Type B pancreatic cell (in vitro differentiated cells): ENCODE data around the gene CPN2. TPM values are rescaled to one million over a fixed set of nuclear protein-coding genes. Genes with fewer than 3 reads are reported as not detected.

ENCODE experiments used
- DNase-seq: peaks from one replicate; pipeline ENCODE4 v3.0.0; 2021; ENCODE audit warnings: mixed read lengths; ENCODE audit not compliant: unreplicated experiment; ENCODE audit errors: extremely low spot score
- H3K27ac Mint-ChIP-seq: 2 replicates; pipeline ENCODE4 v1.8.0; 2021; ENCODE audit warnings: mild to moderate bottlenecking, mixed read lengths
- H3K27me3 Mint-ChIP-seq: 2 replicates; pipeline ENCODE4 v1.8.0; 2021; ENCODE audit warnings: mixed read lengths
- H3K36me3 Mint-ChIP-seq: 2 replicates; pipeline ENCODE4 v1.8.0; 2021; ENCODE audit warnings: mixed read lengths
- H3K4me1 Mint-ChIP-seq: one replicate; pipeline ENCODE4 v1.8.0; 2021; ENCODE audit warnings: mixed read lengths; ENCODE audit not compliant: unreplicated experiment
- H3K4me3 Mint-ChIP-seq: 2 replicates; pipeline ENCODE4 v1.8.0; 2021; ENCODE audit warnings: mild to moderate bottlenecking, mixed read lengths
- H3K9me3 Mint-ChIP-seq: 2 replicates; pipeline ENCODE4 v1.8.0; 2021; ENCODE audit warnings: mixed read lengths
- total RNA-seq: library from RNA; stranded (reverse); gene quantifications from 2 replicates; pipeline ENCODE4 v1.2.1, GENCODE V29; 2021; ENCODE audit warnings: low replicate concordance
- TF ChIP-seq, protein P1 (sequence below): fragments of 200-600 bp; sonication (generic); conservative IDR thresholded peaks from 2 replicates; pipeline ENCODE4 v1.5.0; 2021; ENCODE audit warnings: antibody characterized with exemption, mild to moderate bottlenecking

Gene CPN2
- total RNA-seq, 1 donor from 2014 or later, result not detected

DNA sequence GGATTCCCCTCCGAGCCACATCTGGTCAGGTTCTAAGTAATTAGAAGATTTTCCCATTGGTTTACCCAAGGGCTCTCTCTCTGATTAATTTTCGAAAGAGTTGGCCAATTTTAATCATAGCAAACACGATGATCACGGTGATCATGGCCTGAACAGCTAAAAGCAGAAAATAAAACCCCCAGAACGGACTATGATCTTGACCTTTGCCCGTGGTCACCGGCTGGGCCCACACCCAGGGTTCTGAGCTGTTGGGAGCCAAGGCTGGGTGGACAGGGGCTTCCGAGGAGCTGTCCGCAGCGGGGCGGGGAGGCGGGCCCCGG lies 45.4 kb upstream of the CPN2 start:
- Mint-ChIP-seq H3K9me3 (peaks cover under 1% of the 10 kb centered on the region), H3K27me3 (peaks cover 10% of the 10 kb centered on the region), H3K27ac (no peak overlapping the region), H3K4me1 (peaks cover 18% of the 10 kb centered on the region), H3K4me3 (no peak overlapping the region), H3K36me3 (no peaks in the 10 kb centered on the region)
- no peak for DNase-seq
- TF ChIP-seq, protein P1, sequence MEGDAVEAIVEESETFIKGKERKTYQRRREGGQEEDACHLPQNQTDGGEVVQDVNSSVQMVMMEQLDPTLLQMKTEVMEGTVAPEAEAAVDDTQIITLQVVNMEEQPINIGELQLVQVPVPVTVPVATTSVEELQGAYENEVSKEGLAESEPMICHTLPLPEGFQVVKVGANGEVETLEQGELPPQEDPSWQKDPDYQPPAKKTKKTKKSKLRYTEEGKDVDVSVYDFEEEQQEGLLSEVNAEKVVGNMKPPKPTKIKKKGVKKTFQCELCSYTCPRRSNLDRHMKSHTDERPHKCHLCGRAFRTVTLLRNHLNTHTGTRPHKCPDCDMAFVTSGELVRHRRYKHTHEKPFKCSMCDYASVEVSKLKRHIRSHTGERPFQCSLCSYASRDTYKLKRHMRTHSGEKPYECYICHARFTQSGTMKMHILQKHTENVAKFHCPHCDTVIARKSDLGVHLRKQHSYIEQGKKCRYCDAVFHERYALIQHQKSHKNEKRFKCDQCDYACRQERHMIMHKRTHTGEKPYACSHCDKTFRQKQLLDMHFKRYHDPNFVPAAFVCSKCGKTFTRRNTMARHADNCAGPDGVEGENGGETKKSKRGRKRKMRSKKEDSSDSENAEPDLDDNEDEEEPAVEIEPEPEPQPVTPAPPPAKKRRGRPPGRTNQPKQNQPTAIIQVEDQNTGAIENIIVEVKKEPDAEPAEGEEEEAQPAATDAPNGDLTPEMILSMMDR, result no peak

DNA sequence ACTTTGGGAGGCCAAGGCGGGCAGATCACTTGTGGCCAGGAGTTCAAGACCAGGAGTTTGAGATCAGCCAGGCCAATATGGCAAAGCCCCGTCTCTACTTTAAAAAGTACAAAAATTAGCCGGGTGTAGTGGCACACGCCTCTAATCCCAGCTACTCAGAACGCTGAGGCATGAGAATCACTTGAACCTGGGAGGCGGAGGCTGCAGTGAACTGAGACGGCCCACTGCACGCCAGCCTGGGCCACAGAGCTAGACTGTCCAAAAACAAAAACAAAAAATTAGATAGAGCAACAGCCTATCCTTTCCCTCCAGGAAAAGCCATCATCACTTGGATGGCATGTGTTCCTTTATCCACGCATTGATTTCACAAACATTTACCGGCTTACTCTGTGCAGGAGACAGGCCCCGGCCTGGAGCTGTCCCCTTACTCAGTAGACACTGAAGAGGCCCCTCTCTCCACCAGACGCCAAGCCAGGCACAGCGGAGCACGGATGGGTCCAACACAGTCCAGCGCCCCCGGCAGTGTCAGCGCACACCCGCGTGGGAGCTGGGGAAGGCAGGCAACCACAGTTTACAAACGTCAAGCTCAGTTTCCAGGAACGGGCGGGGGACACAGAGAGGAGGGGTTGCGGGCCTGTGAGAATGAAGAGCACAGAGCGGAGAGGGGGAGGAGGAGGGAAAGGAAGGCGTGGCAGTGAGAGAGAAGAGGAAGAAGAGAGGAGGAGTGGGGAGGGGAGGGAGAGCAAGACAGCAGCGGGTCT lies 44.8 kb upstream of the CPN2 start:
- Mint-ChIP-seq H3K27ac (peak overlapping the region; percentile 44), H3K36me3 (no peaks in the 10 kb centered on the region), H3K27me3 (peaks cover 14% of the 10 kb centered on the region), H3K9me3 (peaks cover 6% of the 10 kb centered on the region), H3K4me3 (peak overlapping the region; percentile 57), H3K4me1 (peaks cover 18% of the 10 kb centered on the region)
- TF ChIP-seq, protein P1, result no peak
- no peak for DNase-seq

DNA sequence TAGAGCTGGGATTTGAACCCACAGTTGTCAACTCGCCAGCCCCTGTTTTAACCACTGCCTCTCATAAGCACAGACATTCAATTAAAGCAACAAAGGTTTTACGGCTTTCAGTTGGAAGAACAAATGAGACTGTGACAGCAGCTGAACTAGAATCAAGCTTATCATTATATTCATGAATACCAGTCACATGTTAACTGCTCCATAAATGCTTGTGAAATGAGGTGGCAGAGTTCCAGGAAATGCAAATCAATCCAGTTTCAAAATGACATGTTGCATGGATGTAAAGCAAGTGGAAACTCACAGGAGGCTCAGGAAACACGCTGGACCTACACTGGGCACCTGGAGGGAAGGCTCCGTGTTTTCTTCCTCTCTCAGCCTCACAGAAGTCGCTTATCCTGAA lies 44.1 kb upstream of the CPN2 start:
- Mint-ChIP-seq H3K4me1 (peaks cover 18% of the 10 kb centered on the region), H3K4me3 (peak overlapping the region; percentile 57), H3K9me3 (peaks cover 13% of the 10 kb centered on the region), H3K36me3 (no peaks in the 10 kb centered on the region), H3K27ac (peak overlapping the region; percentile 44), H3K27me3 (peaks cover 17% of the 10 kb centered on the region)
- no peak for DNase-seq
- TF ChIP-seq, protein P1, result no peak

DNA sequence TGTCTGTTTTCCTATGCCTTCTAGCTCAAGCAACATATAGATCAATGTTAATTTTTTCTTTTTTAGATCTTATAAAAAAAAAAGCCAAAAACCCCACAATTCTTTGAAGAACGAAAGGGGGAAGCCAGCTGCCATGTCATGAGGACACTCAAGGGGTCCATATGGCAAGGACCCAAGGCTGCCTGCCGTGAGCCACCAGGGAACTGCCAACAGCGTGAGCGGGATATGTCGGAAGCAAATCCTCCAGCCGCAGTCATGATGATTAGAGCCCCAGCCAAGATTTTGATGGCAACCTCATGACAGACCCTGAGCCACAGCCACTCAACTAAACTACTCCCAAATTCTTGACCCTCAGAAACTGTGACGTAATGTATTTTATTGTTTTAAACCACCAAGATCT lies 41.4 kb upstream of the CPN2 start:
- no peak for DNase-seq
- Mint-ChIP-seq H3K9me3 (peaks cover 18% of the 10 kb centered on the region), H3K4me1 (peaks cover 13% of the 10 kb centered on the region), H3K4me3 (no peak overlapping the region), H3K27ac (no peak overlapping the region), H3K36me3 (no peaks in the 10 kb centered on the region), H3K27me3 (peaks cover 7% of the 10 kb centered on the region)
- TF ChIP-seq, protein P1, result no peak

DNA sequence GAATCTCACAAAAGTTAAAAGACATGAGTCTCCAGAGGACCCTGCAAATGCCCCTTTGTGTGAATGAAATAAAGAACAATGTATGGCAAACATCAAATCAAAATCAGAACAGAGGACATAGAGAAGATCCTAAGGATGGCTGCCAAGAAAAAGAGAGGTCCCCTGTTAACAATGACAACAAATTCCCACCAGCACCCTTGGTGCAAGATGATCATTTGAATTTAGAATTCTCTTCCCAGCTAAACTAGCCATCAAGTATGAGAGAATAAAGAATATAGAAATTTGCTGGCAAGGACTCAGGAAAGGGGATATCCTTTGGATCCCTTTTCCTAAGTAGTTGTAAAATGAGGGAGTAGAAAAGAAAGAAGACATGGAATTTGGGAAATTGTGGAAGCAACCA lies 39.7 kb upstream of the CPN2 start:
- H3K27ac Mint-ChIP-seq, result no peak overlapping the region

More for the DNA sequence above, 39.7 kb upstream of the CPN2 start:
- no peak for DNase-seq
- H3K4me1 Mint-ChIP-seq, result peaks cover 17% of the 10 kb centered on the region
- H3K36me3 Mint-ChIP-seq, result no peaks in the 10 kb centered on the region
- H3K27me3 Mint-ChIP-seq, result peaks cover 11% of the 10 kb centered on the region
- TF ChIP-seq, protein P1, result no peak
- H3K4me3 Mint-ChIP-seq, result no peak overlapping the region
- H3K9me3 Mint-ChIP-seq, result peaks cover 18% of the 10 kb centered on the region
